Fibroblast of skin of left quadriceps (primary cell): Measurements from ENCODE around the gene MICAL1.

Experiments
- DNase-seq, 2 experiments: peaks; one replicate each; pipeline ENCODE4 v3.0.0-alpha.2; 2013; ENCODE audit warnings: low read depth in 2 of 2

Gene MICAL1

GRCh38 chr6:109453594-109454495 lies 1.7 kb downstream of the MICAL1 start:
- DNase-seq = no peak

DNA sequence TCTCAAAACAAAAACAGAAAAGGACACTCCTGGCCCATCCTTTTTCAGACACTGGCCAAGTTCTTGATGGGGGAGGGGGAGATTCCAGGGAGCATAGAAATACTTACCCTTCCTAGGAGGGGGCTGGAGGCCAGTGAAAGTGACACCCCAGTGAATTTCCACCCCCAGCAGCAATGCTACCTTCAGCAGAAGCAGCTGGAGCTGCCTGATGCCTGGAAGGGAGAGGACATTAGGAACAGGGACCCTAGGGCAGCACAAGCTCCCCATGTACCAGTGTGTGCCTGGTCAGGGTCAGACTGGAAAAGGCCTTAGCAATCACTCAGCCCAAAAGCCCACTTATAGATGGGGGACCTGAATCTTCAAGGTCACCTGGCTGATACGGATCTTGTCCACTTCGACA lies 2.4 kb downstream of the MICAL1 start:
- no peak for DNase-seq

DNA sequence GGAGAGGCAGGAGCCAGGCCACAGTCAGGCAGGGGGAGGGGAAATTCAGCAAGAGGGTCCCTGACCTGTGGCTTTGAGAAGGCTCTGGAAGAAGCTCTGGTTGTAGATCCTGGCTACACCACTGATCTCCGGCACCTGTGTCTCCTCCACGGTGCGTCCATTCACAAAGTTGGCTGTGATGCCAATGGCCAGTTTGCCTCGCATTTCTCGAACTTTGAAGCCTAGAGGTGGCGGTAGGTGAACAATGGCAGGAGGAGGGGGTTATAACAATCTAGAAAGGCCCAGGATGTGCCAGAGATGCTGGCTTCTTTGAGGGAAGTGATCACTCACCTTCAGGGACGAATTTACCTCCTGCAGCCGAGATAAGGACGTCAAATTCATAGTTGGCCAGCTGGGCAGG lies 3.4 kb downstream of the MICAL1 start:
- no peak for DNase-seq

GRCh38 chr6:109451376-109451775 lies 4.2 kb downstream of the MICAL1 start:
- no peak for DNase-seq

- no peak for DNase-seq
Observed at GRCh38 chr6:109450801-109451200, 4.8 kb downstream of the MICAL1 start.

DNA sequence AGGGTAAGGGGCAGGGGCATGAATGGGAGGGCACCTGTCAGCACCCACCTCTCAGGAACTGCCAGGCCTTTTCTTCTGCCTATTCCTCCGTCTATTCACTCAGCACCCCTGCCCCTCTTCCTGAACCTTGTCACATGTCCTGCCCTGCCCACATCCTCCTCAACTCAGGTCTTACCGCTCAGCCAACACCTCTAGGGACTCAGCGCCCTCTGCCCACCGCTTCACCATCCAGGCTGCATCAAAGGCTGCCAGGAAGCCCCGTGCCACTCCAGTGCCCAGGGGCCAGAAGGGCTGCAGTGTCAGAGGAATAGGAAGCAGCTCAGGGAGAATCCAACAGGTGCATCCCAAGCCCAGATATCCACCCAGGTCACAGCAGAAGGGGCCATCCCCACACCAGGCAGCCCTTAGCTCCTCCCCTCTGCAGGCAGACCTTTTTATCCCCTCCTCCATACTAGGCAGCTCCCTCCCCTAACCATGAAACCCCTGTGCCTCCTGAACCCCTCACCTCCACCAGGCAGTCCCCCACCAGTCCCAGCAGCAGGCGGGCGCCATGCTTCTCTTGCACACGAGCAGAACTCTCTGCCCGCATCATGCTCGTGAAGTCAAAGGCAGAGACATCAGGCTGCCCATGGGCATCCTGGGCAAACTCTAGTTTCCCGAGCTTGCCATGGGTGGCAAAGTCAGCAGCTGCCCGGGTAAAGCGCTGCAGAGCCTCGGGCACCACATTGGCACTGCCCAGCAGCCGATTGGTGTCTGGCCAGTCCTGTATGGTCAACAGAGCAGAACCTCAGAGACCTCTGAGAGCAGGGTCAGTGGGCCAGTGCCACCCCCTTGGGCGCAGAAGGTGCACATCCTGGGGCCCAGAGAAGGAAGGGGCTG lies 5.5 kb downstream of the MICAL1 start:
- DNase-seq = no peak

- DNase-seq = no peak
Observed at GRCh38 chr6:109449064-109449794, 6.3 kb downstream of the MICAL1 start.

- DNase-seq = no peak
Observed at GRCh38 chr6:109448615-109449014, 7.0 kb downstream of the MICAL1 start.

DNA sequence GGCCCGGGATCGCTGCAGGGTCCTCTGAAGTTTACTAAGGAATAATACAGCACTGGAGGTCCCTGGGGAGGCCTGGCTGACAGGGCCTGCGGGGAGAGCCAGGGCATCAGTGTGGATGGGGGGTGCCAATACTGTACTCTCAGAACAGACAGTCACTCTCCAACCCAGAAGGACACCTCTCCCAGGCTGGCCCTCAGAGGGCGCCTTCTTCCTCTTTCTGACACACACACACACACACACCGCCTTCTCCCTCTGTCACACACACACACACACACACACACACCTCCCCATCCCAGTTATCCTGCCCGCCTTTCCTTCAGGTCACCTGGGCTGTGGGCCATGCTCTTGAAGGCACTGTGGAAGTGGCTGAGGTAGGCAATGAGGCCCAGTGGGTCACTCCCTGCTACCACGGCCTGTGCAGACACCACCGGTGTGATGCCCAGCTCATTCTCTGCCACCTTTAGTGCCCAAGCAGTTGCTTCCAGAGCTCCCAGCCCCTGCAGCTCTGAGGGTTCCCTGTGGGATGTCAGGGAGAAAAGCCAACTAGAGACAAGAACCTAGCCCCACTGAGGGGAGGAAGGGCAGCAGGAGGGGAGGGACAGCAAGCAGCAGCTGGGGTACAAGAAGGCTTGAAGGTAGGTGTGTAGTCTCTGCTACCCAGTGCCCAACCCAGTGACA lies 7.6 kb downstream of the MICAL1 start:
- DNase-seq = no peak

- DNase-seq = no peak
Observed at GRCh38 chr6:109447087-109447486, 8.5 kb downstream of the MICAL1 start.

GRCh38 chr6:109446541-109446940 lies 9.0 kb downstream of the MICAL1 start:
- no peak for DNase-seq

DNA sequence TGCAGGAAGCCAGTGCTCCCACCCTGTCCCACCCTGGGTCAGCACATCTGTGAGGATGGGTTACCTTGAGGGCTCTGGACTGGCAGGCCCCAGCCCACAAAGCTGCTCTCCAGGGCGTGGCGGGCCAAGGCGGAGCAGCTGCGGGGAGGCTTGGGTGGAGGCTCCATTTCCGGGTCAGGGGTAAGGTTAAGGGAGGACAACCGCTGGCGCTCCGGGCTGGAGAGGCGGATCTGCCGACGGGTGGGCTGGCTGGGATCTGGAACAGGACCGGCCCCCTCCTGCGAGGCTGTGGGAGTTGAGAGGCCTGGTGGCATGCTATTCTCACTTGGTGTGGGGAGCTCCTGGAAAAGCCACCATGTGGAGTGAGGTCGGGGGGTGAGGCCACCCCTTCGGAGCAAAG lies 9.5 kb downstream of the MICAL1 start:
- DNase-seq = no peak

GRCh38 chr6:109445382-109445781 lies 10.2 kb downstream of the MICAL1 start:
- no peak for DNase-seq

DNA sequence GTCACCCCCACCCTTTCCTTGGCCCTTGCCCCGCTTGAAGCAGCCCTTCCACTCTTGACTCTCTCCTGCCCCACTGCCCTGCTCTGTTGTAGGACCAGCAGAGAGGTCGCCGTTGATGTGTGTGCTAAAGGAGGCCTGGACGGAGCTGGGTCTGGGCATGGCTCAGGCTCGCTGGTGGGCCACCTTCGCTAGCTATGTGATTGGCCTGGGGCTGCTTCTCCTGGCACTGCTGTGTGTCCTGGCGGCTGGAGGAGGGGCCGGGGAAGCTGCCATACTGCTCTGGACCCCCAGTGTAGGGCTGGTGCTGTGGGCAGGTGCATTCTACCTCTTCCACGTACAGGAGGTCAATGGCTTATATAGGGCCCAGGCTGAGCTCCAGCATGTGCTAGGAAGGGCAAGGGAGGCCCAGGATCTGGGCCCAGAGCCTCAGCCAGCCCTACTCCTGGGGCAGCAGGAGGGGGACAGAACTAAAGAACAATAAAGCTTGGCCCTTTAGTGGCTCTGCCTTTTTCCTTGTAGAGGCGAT lies 12.1 kb downstream of the MICAL1 start:
- no peak for DNase-seq

DNA sequence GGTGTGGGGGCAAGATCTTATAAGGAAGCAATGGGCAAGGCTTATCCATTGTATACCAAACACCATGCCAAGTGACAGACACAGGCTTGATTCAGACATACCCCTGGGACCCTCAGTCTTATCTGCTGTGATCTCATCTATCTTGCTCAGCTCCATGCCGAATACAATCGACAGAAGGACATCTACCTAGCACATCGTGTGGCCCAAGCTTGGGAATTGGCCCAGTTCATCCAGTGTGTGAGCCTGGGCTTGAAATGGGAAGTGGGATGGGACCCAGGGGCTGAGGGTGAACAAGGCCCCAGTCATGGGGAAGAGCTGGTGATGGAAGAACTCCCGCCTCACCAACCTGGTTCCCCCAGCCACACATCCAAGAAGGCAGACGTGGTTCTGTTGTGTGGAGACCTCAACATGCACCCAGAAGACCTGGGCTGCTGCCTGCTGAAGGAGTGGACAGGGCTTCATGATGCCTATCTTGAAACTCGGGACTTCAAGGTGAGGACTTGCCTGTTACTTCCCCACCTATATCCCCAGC lies 13.1 kb downstream of the MICAL1 start:
- DNase-seq = no peak

DNA sequence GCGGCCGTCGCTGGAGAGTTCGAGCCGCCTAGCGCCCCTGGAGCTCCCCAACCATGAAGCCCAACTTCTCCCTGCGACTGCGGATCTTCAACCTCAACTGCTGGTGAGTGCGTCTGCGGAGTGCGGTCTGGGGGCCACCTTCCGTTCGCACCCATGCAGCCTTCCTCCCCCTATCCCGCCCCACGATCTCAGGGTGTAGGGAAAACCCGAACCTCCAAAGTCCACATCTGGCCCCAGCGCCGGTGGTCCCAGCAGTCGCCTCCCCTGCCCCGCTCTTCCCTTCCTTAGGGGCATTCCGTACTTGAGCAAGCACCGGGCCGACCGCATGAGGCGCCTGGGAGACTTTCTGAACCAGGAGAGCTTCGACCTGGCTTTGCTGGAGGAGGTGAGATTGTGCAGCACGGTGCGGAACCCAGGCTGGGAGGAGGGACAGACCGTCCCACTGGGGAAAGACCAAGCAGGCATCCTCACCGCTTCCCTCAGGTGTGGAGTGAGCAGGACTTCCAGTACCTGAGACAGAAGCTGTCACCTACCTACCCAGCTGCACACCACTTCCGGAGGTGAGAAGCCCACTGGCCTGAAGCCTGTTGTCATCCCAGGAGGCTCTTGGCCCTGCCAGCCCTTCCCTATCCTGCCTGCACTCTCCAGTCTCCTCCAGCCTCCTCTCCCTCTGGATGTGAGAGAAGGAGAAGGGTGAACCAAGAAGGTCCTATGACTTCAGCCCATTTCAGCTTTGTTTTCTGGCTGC lies 14.3 kb downstream of the MICAL1 start:
- DNase-seq = no peak

DNA sequence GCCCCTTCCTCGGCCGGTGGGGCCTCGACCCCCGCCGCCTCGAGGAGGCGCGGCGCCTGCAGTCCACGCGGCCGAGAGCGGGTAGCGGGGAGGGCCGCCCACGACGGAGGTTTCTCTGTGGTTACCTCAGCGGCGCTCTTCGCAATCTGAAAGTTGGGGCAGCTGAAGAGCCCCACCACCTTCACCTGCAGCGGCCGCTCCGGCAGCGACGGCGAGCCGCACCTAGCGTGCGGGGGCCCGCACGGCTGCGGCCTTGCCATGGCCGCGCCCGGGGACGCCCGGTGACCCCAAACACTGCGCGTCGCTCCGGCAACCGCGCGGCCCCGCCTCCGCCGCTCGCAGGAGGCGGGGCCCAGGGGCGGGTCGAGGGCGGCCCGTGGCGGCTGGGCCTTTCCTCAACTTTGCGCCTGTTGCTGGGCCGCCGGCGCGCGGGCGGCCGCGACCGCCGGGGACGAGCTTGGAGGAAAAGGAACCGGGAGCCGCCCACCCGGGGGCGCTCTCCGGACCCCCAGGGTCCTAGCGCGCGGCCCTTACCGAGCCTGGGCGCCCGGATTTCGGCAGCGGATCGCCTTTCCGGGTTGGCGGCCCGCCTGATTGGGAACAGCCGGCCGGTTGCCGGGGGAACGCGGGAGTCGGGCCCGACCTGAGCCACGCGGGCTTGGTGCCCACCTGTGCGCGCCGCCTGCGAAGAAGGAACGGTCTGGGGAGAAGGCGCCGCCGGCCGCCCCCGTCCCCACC lies 15.1 kb downstream of the MICAL1 start, which contains the start of the genes PPIL6 and SMPD2:
TSS of gene PPIL6 (minus strand) at position 298 of the 738 bp plus-strand sequence. CDS start at position 260, 38 bp downstream.
TSS of gene SMPD2 (plus strand) at position 394 of the 738 bp plus-strand sequence. CDS start 398 bp downstream, outside the sequence.
- peak; percentile 80 to 81 for DNase-seq

DNA sequence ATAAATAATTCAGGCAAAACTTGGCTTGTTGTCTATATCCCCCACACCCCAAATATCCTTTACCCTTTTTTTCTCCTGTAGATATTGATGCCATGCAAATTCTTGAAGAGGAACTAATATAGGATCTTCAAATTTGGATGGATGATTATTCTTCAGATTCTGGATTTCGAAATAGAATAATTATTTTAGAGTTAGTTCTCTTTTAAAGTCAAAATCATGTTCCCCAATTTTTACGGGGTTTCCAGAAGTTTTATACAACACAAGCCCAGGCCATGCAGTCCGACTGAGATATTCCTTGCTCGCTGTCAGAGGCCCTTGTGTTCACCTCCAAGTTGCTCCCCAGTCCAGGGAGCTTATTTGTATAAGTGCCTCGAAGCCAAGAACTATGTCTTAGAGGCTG lies 19.5 kb downstream of the MICAL1 start:
- DNase-seq = no peak

DNA sequence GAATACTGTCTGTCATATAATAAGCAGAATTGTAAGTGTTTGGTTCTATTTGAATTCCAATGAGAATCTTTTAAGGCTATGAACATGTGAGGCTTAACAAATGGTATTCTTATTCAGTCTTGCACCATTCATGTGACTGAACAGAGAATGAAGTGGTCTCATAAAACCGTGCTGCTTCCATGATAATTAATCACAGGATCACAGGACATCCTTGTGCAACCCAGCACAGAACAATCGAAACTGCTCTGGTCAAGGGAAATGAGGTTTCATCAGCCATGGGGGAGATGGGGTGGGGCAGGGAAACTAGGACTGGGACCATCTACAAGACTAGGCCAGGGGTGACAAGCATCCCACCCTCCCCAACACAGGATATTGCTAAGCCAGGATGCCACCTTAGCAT lies 21.1 kb downstream of the MICAL1 start:
- DNase-seq = no peak
